ENCODE measurements around the gene SLC25A45. TPM values are rescaled to one million over a fixed set of nuclear protein-coding genes. Genes with fewer than 3 reads are reported as not detected.

Gene SLC25A45
- total RNA-seq, 1 donor from 2014 or later, result 1.2 TPM

DNA sequence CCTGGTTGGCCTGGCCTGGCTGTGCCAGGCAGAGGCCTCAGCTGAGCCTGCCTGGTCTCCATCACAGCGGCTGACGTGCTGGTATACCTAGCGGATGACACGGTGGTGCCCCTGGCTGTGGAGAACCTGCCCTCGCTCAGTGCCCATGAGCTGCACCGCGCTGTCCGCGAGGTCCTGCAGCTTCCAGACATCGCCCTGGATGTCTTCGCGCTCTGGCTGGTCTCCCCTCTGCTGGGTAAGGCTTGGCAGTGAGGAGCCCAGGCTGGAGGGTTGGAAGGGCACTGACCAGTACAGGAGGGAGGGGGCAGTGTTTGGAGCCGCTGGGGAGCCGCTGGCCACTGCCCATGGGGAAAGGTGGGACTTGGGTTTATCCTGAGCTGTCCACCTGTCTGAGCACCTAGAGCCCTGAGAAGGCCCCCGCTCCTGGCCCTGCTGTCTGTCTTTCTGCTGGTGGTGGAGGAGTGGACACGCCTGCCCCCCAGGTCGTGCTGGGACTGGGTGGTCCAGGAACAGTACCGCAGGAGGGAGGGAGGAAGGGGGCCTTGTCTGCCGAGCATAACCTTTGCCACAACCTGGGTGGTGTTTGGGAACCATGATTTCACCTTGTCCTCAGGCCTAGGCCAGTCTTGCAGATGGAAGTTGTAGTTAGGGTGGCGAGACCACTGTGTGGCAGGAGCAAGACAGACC, 7.0 kb upstream of the SLC25A45 start:
- DNase-seq (ENCODE audit: low read depth in 2 of 2), result peak in 1 of 2 donors; percentile 40

DNA sequence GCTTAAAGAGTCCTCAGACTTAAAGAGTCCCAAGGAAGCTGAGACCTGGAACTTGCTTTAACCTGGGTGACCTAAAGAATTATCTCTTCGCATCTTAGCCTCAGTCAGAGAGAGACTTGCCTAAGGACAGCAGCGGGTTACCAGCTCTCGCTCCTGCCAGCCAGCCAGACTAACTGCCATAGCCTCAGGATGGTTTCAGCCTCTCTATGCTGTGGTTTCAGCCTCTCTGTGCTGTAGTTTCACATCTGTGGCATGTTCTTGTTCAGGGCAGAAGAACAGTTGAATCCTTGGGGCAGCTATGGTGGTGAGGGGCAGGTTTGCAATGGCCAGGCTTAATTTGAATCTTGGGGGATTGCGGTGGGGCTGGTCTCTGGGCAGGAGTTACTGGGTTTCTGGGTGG, 6.3 kb upstream of the SLC25A45 start:
- no peak for DNase-seq (ENCODE audit: low read depth in 2 of 2)

DNA sequence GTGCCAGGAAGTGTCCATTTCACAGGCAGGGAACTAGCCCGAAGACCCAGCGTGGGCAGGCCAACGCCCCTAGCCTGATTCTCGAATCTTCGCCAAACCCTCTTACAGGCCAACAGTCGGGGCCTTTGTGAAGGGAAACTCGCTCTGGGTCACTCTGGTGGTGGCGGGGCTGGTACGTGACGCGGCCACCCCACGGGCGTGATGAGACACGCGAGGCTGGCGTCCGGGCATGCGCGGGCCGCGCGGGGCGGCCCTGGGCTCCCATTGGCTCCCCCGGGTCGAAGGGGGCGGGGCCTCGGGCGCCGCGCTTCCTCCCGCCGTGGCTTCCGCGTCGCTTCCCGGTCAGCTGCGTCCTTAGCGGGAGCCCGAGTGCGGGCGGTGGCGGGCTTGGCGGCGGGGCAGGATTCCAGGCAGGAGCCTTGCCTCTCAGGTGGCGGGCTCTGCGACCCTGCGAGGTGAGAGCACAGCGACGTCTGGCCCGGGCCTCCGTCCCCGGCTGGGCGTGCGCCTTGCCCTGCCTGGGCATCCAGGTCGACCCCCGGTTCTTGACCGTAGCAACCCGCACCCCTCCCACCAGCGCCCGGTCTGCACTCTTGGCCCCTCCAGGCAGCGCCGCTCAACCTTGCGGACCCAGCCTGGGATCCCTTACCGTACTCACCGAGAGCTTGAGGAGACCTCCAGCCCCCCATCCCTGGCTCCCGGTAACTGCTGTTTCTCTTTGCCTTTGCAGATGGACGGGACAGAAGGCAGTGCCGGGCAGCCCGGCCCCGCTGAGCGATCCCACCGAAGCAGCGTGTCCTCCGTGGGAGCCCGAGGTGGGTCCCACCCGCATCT, 4.1 kb upstream of the SLC25A45 start, which contains the start of gene FRMD8:
FRMD8 (plus strand) TSS at position 331 of the 834 bp plus-strand sequence; CDS start at position 731, 400 bp downstream.
- DNase-seq (ENCODE audit: low read depth in 2 of 2), result peak; percentile 87 to 90

DNA sequence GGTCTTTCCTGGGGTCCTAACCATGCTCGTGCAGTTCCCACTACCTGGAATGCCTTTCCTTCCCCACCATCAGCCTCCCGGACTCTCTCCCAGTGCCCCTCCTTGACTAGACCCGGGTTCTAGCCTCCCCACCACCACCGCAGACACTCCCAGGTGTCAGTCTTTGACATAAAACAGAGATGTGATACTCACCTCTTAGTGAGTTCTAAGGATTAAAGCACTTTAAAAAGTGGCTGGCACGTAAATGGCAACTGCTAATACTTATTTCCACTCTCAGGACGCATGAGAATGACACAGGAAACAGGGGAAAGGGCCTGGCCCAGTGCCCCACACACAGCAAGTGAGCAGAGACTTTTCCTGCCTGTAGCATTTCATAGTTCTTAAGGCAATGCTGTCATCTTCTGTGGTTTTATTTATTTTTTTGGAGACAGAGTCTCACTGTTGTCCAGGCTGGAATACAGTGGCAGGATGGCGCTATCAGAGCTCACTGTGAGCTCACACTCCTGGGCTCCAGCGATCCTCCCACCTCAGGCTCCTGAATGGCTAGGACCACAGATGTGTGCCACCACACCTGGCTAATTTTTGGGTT, 1.9 kb upstream of the SLC25A45 start:
- DNase-seq (ENCODE audit: low read depth in 2 of 2), result peak; percentile 58 to 84

DNA sequence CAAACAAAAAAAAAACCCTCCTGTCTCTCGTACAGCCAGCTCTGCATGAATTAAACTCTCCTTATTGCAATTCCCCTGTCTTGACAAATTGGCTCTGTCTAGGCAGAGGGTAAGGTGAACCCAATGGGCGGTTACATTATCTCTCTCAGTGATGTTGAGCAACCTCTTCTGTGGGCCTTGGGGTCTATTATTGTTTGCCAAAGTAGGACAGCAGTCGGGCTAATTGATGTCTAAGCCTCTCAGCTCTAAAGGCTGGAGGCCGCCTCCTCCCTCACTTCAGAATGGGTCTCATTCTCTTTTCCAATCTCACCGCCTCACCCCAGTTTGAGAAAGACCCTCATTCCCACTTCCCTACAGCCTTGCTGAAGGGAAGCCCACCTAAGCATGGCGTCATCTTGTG, 1.3 kb upstream of the SLC25A45 start:
- no peak for DNase-seq (ENCODE audit: low read depth in 2 of 2)

DNA sequence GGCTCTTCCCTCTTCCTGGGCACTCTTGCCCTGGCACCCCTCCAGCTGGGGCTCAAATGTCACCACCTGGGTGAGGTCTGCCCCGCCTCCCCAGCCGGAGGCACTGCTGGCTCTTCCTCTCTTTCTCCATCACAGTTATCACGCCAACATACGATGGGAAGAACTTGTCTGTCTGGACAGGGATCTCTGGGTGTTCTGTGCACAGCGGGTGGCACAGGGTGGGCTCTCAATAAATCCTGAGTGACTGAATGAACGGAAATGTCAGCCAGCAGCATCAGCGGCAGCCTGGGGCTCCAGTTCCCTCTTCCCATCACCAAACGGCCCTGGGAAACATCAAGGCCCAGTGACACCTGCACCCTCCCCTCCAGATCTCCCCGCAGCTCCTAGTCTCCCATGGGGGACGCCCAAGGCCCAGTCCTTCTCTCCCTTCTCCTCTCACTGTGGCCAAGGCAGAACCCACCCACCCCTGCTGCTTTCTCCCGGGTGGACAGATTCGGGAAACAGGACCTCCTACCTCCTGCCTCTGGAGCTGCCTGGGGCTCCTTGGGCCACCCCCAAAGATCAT, 440 bp upstream of the SLC25A45 start:
- DNase-seq (ENCODE audit: low read depth in 2 of 2), result no peak

DNA sequence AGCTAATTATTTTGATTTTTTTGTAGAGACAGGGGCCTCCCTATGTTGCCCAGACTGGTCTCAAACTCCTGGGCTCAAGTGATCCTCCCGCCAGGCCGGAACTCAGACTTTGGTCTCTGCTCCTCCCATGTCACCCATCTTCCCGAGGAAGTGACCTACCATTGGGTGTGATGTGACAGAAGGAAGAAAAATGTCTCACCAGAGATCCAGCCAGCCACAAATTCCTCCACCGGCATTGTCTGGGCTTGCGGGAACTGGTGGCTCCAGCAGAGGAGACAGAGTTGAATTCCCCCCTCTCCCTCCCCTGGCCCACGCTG, 772 bp downstream of the SLC25A45 start:
- DNase-seq (ENCODE audit: low read depth in 2 of 2), result no peak

DNA sequence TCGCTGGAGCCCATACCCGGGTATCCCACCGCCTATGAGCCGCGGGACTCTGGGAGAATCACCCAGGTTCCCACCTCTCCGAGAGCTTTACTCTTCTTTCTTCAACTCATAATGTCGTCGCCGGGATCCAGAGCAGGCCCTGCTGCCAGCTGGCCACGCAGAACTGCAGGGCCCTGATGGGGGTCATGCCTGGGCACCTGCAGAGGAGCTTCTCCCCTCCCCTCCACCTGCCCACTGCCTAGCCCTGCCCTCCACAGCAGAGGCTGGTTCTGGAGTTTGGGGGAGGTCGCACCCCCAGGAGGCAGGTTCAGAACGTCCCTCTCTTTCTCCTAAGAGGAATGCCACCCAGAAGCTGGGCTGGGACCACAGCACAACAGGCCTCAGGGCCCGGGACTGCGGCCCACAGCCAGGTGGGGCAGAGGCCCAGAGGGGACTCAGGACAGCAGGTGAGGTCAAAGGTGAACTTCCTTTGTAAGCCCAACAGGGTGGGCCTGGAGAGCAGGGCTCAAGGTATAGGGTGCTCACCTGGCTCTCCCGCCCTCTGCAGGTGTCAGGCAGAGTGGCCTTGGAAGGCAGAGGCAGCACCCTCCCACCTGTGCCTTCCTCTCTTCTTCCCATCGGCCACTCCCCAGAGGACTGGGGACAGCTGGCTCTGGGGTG, 1.9 kb downstream of the SLC25A45 start:
- DNase-seq (ENCODE audit: low read depth in 2 of 2), result no peak

DNA sequence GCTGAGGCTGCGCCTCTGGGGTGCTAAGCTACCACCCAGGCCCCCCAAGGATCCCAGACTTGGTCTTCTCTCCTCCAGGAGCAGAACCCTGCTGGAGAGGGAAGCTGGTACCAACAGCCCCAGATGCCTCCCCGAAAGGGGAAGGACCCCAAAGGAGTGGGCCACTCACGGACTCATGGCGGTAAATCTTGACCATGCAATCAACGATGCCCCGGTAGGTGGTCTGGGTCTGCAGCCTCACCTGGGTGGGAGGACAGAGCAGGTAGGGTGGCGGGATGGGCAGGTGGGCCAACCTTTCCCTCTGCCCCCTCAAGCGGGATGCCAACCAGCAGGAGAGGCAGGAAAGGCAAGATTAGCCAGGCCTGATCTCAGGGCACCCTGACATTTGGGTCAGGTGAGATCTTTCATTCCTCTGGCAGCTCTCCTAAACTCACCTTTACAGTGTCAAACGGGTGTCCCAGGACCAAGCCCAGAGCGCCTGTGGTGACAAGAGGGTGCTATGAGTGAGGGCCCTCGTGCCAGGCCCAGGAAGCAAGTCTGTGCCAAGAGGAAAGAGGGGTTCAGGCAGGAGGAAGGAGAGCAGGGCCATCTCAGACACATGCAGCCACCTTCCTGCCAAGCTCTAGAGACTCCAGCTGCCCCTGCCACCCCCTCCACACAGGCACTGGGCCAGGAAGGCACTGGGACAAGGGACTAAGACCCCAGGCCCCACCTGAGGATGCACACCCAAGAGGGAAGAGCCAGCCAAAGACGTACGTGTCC, 2.6 kb downstream of the SLC25A45 start:
- peak in 1 of 2 donors; percentile 0 for DNase-seq (ENCODE audit: low read depth in 2 of 2)

DNA sequence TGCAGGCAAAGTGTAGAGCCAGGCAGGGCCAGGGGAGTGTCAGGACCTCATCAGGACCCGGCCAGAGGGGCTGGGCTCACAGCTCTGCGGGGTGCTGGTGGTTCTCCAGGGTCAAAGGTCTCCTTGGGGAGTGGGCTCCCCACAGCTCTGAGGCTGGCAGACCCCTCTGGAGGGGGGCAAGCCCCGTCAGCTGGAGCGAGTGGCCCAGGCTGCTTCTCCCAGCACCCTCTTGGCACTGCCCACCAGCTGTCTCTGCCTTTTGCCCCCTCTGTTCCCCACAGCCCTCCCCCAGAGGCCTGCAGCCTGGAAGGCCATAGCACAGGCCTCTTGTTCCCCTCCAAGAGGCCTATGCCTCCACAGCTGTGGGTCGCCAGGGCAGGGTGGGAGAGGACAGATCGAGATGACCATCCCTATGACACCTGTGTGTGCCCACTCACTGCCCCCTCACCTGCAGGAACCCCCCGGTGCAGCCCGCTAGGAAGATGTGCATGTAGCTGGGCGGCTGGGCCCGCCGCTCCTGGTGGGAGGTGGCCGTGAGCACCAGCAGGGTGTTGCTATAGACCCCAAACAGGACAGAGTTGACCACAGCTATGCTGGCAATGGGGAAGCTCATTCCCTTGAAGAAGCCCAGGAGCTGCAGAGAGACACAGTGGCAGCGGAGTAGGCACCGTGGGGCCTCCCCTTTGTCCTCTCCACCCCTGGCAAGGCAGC, 3.4 kb downstream of the SLC25A45 start:
- no peak for DNase-seq (ENCODE audit: low read depth in 2 of 2)

DNA sequence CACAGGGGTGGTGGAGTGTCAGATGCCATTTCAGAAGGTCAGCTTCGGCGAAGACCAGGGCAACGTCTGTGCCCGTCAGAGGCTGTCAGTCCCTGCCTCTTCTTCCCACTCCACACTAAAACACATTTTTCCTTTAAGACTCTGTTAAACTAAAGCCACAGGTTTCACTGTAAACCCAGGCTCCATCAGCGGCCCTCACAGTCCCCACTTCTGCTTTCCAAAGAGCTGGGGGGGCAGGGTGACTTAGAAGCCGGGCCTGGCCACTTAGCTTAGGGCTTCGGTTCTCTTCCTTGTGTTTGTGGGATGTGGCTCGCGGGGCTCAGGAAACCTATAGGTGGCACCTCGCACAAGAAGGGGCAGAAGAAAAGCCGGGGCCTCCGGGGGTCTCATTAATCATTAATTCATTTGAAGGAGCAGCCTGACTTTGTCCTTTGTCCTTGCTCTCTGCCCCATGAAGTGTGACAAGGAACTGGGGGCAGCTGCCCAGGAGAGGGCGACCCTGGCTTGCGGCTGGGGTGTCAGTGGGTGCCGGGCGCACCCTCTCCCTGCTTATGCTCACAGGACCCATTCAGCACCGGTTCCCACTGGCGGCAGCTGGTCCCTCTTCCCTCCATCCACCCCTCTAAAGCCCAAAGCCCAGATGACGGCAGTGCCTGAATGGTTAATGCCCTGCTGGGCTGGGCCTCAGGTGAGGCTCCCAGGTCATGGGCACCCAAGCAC, 4.1 kb downstream of the SLC25A45 start:
- DNase-seq (ENCODE audit: low read depth in 2 of 2), result peak in 1 of 2 donors; percentile 3

DNA sequence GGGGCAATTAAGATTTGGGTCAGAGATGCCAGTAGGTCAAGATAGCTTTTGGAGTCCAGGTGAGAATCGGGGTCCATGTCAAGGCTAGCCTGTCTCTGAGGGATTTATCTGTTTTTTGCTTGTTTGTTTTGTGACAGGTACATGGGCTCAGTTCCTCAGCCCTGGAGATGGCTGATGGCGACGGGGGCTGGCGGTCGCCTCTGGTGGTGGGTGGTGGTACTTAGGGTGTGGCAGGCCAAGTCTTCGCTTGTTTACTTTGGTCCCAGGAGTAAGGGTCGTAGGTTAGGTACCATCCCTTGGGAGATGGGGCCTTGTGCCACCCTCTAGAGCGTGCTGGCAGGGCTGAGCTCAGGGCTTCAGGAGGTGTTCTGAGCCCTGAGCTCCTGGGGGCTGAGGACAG, 4.7 kb downstream of the SLC25A45 start:
- peak in 1 of 2 donors; percentile 1 for DNase-seq (ENCODE audit: low read depth in 2 of 2)

DNA sequence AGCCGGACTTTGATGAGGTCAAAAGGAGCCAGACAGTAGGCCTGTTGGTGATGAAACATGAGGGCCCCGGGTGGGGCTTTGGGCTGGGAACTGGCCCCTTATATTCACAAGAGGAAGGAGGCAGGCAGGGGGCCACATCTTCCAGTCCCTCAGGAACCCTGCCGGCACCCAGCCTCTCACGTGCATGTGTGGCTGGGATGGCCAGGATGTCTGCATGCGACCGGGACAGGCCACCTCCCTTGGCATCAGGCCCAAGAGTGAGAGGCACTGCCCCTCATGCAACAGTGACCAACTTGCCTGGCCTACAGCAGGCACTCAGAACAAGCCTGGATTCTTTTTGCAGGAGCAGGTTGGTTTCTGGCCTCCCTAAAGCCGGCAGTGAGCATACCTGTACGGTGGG, 5.4 kb downstream of the SLC25A45 start:
- no peak for DNase-seq (ENCODE audit: low read depth in 2 of 2)

DNA sequence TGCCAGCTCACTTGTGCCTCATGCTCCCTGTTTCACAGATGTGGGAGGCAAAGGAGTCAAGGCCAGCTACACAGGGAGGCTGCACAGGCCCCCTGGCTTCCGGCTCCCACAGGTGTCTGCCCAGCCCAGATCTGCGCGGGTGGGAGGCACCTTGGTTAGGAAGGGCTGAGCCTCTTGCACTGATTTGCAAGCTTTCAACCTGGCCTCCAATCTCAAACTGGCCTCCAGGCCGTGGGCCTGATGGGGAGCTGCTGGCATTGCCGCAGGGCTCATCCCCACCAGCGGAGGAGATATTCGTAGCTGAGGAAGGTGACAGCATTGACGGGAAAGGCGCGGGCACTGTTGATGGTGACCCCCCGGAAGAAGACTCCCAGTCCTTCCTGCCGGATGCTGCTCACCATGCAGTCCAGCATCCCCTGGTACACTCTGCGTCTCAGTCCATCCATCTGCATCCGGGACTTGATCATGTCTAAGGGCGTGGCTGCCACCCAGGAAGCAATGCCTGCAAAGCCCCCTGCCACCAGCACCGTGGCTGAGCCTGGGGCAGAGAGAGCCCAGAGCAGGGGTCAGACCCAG, 6.2 kb downstream of the SLC25A45 start:
- no peak for DNase-seq (ENCODE audit: low read depth in 2 of 2)

DNA sequence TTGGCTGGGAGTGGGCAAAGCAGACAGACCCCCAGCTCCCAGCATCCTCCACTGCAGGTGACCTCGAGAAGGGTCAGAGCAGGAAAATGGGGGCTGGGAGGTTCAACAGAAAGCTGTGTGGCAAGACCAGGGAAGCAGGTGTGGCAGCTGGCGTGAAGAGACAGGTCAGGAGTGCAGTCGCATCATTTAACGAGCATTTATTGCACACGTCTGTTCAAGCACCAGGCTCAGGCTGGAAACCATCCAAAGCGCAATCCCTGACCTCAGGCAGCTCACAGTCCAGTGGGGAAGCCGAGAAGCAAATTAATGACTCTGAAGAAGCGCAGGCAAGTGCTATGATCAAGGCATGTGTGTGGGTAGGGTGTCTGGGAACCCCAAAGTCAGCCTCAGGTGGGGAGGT, 7.4 kb downstream of the SLC25A45 start:
- peak in 1 of 2 donors; percentile 0 for DNase-seq (ENCODE audit: low read depth in 2 of 2)

DNA sequence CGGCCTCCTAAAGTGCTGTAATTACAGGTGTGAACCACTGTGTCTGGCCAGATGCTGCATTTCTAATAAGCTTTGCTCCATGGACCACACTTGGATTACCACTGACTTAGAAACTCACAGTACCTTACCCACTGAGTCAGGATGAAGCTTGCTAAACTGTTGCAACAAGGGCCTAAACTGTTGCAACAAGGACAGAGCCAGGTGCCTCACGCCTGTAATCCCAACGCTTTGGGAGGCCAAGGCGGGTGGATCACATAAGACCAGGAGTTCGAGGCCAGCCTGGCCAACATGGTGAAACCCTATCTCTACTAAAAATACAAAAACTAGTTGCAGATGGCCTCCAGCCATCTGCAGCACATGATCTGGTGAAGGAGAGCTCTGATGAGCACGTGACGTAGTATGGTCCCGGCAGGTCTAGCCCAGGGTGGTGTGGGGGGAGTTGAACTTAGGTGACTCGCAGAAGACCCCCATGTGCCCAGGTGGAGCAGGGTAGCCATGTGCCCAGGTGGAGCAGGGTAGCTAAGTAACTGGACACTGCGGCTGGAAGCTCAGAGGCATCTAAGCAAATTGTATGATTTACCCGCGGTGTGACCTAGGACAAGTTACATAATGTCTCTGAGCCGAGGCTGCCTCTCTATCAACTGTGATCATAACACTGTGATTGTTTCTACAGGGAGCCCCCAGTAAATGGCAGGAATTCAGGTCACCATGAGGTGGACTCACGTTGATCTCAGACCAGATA, 8.4 kb downstream of the SLC25A45 start:
- no peak for DNase-seq (ENCODE audit: low read depth in 2 of 2)

DNA sequence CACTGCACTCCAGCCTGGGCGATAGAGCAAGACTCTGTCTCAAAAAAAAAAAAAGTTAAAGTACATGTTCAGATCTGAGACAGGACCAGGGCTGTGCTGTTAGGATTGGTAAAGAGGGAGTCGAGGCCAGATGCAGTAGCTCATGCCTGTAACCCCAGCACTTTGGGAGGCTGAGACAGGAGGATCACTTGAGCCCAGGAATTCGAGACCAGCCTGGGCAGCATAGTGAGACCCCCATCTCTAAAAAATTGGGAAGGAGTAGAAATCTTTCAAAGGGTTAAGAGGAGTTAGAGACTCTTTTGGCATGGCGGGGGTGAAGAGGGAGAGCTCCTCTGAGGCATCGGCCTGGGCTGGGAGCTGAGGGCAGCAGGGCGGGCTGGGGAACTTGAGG, 11.8 kb downstream of the SLC25A45 start:
- no peak for DNase-seq (ENCODE audit: low read depth in 2 of 2)

DNA sequence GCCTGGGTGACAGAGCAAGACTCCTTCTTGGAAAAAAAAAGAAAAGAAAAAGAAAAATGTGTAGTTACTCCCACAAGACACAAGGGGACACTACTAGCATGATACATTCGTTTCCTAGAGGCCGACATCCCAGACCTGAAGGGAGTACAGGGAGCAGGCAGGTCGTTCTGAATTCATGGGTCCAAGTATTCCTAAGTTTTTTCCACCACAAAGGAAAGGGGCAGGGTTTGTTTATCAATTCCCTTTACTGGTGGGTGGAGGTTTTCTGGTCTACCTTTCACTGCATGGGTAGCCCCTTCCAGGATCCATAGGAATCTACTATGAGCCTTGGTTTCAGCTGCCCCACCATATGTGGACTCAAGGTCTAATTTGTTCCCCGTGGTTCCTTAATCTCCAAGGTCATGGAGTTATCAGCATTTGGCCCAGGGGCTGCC, 16.1 kb downstream of the SLC25A45 start:
- peak; percentile 84 to 90 for DNase-seq (ENCODE audit: low read depth in 2 of 2)

DNA sequence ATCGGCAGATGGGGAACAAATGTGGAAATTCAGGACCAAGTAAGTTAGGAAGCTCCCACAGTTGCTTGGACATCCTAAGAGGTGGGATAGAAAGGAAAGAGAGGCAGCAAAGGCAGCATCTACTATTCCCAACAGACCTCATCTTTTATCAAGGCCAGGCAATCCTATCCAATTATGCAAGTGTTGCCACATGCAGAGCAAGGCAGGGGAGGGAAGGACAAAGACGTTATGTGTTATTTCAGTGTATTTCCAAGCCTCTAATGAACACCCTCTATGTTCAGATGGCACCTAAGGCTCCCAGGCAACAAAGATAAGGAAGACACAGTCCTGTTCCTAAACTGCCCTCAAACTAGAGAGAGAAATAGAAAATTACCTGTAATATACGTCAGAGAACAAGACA, 18.7 kb downstream of the SLC25A45 start:
- DNase-seq (ENCODE audit: low read depth in 2 of 2), result no peak

All from lung microvascular endothelial cell (primary cell).